GM12874 (cell line): ENCODE data around the gene FGFR2.

Source experiments
- TF ChIP-seq, protein P1 (sequence below): IDR thresholded peaks from 2 replicates; pipeline ENCODE4 v1.5.1; 2011; ENCODE audit warnings: low read depth, mild to moderate bottlenecking, control low read depth, low read length, moderate library complexity; ENCODE audit not compliant: insufficient read depth

FGFR2 gene

DNA sequence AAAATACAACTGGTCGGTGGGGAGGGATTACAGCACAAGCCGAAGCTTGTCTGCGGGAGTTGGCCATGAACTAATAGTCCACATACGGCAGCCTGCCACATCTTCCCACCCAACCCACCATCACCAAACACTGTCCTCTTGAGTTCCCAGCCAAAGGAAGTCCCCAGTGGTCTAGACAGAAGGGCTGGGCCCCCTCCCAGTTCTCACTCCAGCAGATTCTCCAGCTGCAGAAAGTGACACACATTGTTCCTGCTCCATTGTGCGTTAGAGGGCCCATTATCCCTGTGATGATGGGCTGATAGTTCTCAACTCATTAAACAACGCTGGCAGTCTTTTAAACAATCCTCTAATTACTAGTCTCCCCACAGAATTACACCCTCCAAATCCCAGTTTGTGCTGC lies 148.0 kb downstream of the FGFR2 start:
- TF ChIP-seq, protein P1, sequence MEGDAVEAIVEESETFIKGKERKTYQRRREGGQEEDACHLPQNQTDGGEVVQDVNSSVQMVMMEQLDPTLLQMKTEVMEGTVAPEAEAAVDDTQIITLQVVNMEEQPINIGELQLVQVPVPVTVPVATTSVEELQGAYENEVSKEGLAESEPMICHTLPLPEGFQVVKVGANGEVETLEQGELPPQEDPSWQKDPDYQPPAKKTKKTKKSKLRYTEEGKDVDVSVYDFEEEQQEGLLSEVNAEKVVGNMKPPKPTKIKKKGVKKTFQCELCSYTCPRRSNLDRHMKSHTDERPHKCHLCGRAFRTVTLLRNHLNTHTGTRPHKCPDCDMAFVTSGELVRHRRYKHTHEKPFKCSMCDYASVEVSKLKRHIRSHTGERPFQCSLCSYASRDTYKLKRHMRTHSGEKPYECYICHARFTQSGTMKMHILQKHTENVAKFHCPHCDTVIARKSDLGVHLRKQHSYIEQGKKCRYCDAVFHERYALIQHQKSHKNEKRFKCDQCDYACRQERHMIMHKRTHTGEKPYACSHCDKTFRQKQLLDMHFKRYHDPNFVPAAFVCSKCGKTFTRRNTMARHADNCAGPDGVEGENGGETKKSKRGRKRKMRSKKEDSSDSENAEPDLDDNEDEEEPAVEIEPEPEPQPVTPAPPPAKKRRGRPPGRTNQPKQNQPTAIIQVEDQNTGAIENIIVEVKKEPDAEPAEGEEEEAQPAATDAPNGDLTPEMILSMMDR: no peak

DNA sequence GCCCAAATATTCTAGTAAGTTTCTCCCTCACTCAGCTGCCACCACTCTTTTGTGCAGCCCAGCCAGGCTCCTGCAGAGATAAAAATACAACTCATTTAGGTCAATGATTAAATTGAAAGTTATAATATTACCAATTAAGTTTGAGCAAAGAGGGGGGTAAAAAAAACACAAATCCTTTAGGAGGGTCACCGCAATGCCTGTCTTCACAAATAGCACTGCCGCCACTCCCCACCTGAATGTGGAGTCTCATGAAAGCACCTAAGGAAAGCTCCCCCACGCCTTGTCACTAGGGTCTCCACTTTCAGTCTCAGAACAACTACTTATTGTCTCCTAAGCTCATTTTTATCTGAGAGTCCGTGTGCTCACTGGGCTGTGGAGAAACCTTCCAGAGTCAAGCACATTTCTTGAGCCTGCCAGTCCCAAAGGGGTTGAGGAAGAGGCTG lies 148.7 kb downstream of the FGFR2 start:
- TF ChIP-seq, protein P1: no peak

DNA sequence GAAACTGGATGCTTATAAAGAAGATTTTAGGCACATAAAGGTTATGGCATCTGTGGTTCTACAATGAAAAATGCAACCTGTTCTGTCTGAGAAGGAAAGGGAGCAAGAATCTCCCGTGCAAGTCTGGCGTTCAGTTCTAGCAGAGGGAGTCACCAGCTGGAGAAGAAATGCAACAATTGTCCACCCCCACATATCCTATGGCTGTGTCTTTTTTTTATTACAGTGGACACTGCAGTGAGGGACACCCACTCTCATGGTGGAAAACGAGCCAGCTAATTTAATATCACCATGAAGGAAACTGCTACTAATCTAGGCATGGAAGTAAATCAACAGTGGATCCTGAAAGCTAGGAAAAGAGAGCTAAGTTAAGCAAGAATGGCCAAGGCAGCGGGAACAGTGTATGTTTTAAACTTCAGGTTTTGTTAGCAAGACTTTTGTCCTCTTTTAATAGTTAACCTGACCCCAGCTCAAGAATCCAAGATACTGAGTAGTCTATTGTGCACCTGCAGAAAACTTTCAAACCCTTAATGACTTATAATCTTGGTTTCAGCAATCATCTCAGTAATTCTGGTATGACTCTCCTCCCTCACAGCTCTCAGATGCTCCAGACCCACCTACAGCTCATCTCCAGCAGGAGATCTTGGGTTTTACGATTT lies 149.3 kb downstream of the FGFR2 start:
- TF ChIP-seq, protein P1: no peak

DNA sequence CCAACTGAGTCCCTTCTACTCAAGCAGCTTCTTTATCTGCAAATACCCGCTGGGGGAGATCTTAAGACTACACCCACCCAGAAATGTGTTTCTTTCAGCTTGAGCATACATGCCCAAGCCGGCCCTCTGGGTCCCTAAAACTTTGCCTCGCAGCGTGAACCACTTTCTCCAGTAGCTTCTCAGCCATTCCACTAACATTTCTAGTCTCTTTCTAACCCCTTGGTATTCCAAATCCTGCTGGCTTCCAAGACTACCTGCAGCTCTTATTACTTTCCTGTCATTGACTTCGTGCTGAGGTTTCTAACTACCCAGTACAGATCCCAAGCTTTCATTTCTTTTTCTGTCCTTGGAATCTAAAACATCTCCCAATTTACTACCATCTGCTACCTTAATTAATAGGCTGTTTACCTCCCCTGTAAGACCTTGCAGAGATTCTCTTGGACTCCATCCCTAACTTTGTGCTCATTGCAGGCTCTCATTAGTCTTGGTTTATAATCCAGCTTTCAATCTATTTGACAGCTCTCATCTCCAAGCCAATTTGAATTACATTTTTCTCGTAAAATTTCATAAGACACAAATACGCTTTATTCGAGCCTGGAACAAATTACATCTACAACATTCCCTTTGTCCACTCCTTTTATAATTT lies 153.6 kb downstream of the FGFR2 start:
- TF ChIP-seq, protein P1: no peak

DNA sequence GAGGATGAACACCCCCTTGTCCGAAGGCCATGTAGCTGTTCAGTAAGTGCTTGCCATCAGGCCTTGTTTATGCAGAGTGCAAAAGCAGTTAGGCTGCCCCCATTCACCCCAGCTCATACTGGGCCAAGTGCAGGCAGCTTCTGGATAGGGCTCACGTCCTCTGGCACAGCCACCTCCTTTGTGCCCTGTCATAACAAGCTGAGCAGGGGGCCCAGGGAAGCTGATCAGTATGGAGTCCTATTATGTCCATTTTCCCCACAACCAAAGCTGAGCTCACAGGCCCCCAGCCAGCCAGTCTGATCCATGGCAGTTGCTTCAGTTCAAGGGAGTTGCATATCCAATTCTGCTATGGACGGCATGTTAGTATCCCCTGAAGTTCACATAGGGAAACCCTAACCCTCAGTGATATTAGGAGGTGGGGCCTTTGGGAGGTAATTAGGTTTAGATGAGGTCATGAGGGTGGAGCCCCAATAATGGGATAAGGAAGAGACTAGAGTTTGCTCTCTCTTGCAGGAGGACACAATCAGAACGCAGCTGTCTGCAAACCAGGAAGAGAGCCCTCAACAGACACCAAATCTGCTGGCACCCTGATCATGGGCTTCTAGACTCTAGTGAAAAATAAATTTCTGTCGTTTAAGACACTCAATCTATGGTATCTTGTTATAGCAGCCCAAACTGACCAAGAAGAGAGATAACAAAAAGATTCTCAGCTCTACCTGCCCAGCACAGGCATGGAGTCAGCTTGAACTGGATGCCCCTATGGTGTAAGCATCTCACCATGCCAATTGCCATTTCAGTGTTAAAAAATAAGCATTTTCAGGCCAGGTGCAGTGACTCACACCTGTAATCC lies 155.9 kb downstream of the FGFR2 start:
- TF ChIP-seq, protein P1: no peak

DNA sequence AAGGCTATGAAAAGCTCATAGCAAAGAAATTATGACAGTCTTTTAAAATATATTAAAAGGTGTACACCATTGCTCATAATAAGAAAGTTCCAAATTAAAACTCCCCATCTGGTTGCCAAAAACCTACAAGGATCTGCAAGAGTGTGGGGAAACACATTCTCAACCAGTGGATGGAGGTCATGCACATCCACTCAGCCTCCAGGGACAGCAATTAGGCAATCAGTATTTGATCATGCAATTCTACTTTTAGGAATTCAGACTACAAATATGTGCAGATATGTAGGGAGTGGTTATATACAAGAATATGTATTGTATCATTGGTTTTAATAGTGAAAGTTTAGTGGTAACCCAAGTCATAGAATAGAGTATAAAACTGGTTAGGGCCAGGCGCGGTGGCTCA lies 157.8 kb downstream of the FGFR2 start:
- TF ChIP-seq, protein P1: no peak

DNA sequence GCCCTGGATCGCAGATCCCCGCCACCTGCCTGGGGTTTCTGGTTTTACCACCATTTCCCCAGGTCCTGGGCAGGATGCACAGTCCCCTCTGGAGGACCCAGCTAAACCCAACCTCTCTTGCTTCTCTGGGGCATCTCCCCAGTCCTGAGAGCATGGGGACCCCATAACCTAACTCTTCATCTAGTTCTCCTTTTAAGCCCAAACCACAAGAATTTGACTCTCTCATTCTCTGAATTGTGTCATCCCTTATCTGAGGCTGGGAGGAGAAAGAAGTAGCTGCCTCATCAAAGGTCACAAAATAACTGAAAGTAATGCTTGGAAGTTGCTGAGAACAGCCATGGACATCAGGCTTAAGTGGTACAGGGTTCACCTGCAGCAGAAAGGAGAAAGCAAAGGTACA lies 159.9 kb downstream of the FGFR2 start:
- TF ChIP-seq, protein P1: no peak
